ENCODE measurements around the gene TNRC6B. TPM values are rescaled to one million over a fixed set of nuclear protein-coding genes. Genes with fewer than 3 reads are reported as not detected.

TNRC6B gene
- total and polyA plus RNA-seq, 2 donors (not counting 1 experiment from before 2014, with no cell fraction given) = 5.7 to 17.8 TPM

DNA sequence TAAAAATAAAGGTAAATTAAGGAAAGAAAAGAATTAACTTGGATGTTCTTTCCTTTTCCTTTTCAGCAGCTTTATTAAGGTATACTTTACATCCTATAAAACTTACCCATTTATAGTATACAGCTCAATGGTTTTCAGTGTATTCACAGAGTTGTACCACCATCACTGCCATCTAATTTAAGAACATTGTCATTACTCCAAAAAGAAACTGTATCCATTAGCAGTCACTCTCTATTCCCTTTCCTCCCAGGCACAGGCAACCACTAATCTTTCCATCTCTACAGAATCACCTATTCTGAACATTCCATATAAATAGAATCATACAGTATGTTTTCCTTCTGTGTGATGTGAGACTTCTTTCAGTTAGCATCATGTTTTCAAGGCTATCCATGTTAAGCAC lies 38.9 kb upstream of the TNRC6B start:
- DNase-seq (ENCODE audit: low read depth in 2 of 2) = no peak
- Histone ChIP-seq H3K27ac (ENCODE audit: insufficient read depth, low read length) (no peak overlapping the region), H3K4me1 (ENCODE audit: control insufficient read depth, extremely low read depth, insufficient read depth, low read length) (no peaks in the 10 kb centered on the region), H3K27me3 (ENCODE audit: control insufficient read depth, insufficient read depth, low read length) (no peaks in the 10 kb centered on the region), H3K4me2 (ENCODE audit: extremely low read depth, insufficient read depth, low read length) (no peak overlapping the region), H3K9ac (ENCODE audit: insufficient read depth, low read length) (no peak overlapping the region), H3K4me3 (replicated peaks in 1 of 4; ENCODE audit: control extremely low read depth in 1 of 4, insufficient read depth in 1 of 4, low read depth in 3 of 4, low read length in 4 of 4) (no peak overlapping the region), H3K9me3 (ENCODE audit: control insufficient read depth, insufficient read depth, low read depth, low read length) (no peaks in the 10 kb centered on the region), H3K79me2 (ENCODE audit: control insufficient read depth, insufficient read depth, low read length) (no peaks in the 10 kb centered on the region), H4K20me1 (ENCODE audit: control insufficient read depth, extremely low read depth, insufficient read depth, low read length) (no peaks in the 10 kb centered on the region), H2AFZ (ENCODE audit: low read length) (no peak overlapping the region), H3K36me3 (ENCODE audit: control insufficient read depth, insufficient read depth, low read length) (no peaks in the 10 kb centered on the region)
- TF ChIP-seq CTCF (conservative IDR thresholded peaks at IDR 0.05 in 1 of 2, IDR thresholded peaks at IDR 0.05 in 1 of 2; ENCODE audit: low read depth in 1 of 2, low read length in 2 of 2) (no peak), EZH2 (IDR thresholded peaks at IDR 0.05; ENCODE audit: low read length, missing control alignments) (no peak)

DNA sequence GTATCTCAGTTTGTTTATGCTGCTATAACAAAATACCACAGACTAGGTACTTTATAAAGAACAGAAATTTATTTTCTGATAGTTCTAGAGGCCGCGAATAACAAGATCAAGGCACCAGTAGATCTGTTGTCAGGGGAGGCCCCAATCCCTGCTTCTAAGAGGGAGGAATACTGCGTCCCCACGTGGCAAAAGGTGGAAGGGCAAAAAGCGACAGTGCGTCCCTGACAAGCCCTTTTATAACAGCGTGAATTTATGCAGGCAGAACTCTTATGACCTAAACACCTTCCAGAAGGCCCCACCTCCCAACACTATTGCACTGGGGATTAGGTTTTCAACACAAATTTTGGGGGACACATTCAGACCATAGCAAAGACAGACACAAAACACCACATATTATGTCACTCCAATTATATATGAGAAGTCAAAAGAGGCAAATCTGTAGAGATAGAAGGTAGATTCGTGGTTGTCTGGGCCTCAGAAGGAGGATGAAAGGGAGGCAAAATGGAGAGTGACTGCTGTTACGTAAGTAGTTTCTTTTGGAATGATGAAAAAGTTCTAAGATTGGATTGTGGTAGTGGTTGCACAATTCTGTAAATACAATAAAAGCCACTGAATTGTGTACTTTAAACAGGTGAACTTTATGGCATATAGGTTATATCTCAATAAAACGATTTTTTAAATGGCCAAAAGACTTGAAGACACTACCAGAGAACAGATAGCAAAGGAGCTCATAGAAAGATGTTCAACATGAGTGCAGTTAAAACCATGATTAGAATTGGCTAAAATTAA lies 30.1 kb upstream of the TNRC6B start:
- Histone ChIP-seq H3K79me2 (ENCODE audit: control insufficient read depth, insufficient read depth, low read length) (no peaks in the 10 kb centered on the region), H3K4me2 (ENCODE audit: extremely low read depth, insufficient read depth, low read length) (no peak overlapping the region), H3K36me3 (ENCODE audit: control insufficient read depth, insufficient read depth, low read length) (no peaks in the 10 kb centered on the region), H3K4me3 (replicated peaks in 1 of 4; ENCODE audit: control extremely low read depth in 1 of 4, insufficient read depth in 1 of 4, low read depth in 3 of 4, low read length in 4 of 4) (no peak overlapping the region), H4K20me1 (ENCODE audit: control insufficient read depth, extremely low read depth, insufficient read depth, low read length) (no peaks in the 10 kb centered on the region), H3K9ac (ENCODE audit: insufficient read depth, low read length) (no peak overlapping the region), H2AFZ (ENCODE audit: low read length) (no peak overlapping the region), H3K9me3 (ENCODE audit: control insufficient read depth, insufficient read depth, low read depth, low read length) (no peaks in the 10 kb centered on the region), H3K4me1 (ENCODE audit: control insufficient read depth, extremely low read depth, insufficient read depth, low read length) (no peaks in the 10 kb centered on the region), H3K27ac (ENCODE audit: insufficient read depth, low read length) (no peak overlapping the region), H3K27me3 (ENCODE audit: control insufficient read depth, insufficient read depth, low read length) (no peaks in the 10 kb centered on the region)
- no peak for DNase-seq (ENCODE audit: low read depth in 2 of 2)
- TF ChIP-seq CTCF (conservative IDR thresholded peaks at IDR 0.05 in 1 of 2, IDR thresholded peaks at IDR 0.05 in 1 of 2; ENCODE audit: low read depth in 1 of 2, low read length in 2 of 2) (no peak), EZH2 (IDR thresholded peaks at IDR 0.05; ENCODE audit: low read length, missing control alignments) (no peak)

- H2AFZ ChIP-seq (ENCODE audit: low read length) = no peak overlapping the region
- no peaks in the 10 kb centered on the region for H3K9me3 ChIP-seq (ENCODE audit: control insufficient read depth, insufficient read depth, low read depth, low read length)
- H3K79me2 ChIP-seq (ENCODE audit: control insufficient read depth, insufficient read depth, low read length) = no peaks in the 10 kb centered on the region
- no peak for DNase-seq (ENCODE audit: low read depth in 2 of 2)
- peaks cover 2% of the 10 kb centered on the region for H3K4me1 ChIP-seq (ENCODE audit: control insufficient read depth, extremely low read depth, insufficient read depth, low read length)
- H4K20me1 ChIP-seq (ENCODE audit: control insufficient read depth, extremely low read depth, insufficient read depth, low read length) = no peaks in the 10 kb centered on the region
- no peak overlapping the region for H3K27ac ChIP-seq (ENCODE audit: insufficient read depth, low read length)
- no peaks in the 10 kb centered on the region for H3K27me3 ChIP-seq (ENCODE audit: control insufficient read depth, insufficient read depth, low read length)
- H3K4me3 ChIP-seq (replicated peaks in 1 of 4; ENCODE audit: control extremely low read depth in 1 of 4, insufficient read depth in 1 of 4, low read depth in 3 of 4, low read length in 4 of 4) = no peak overlapping the region
- no peak overlapping the region for H3K9ac ChIP-seq (ENCODE audit: insufficient read depth, low read length)
- H3K36me3 ChIP-seq (ENCODE audit: control insufficient read depth, insufficient read depth, low read length) = no peaks in the 10 kb centered on the region
- TF ChIP-seq EZH2 (IDR thresholded peaks at IDR 0.05; ENCODE audit: low read length, missing control alignments) (no peak), CTCF (conservative IDR thresholded peaks at IDR 0.05 in 1 of 2, IDR thresholded peaks at IDR 0.05 in 1 of 2; ENCODE audit: low read depth in 1 of 2, low read length in 2 of 2) (no peak)
- no peak overlapping the region for H3K4me2 ChIP-seq (ENCODE audit: extremely low read depth, insufficient read depth, low read length)
These were observed 24.5 kb upstream of the TNRC6B start for GRCh38 chr22:40153192-40153591.

Data from fibroblast of lung (primary cell).